ENCODE measurements around the gene RAVER1. TPM values are rescaled to one million over a fixed set of nuclear protein-coding genes. Genes with fewer than 3 reads are reported as not detected.

Gene RAVER1
- total and polyA plus RNA-seq, 9 of the 15 experiments (the other 6 are each of a cell fraction or from before 2014, with no cell fraction given) = 0.06 to 113 (median 7.0) TPM

GRCh38 chr19:10288662-10289166 lies 44.6 kb downstream of the RAVER1 start (continued):
- TF ChIP-seq NFIX (CRISPR knock-in tag; IDR thresholded peaks at IDR 0.05; ENCODE audit: low read depth) (no peak), HSF4 (CRISPR knock-in tag; IDR thresholded peaks at IDR 0.05; ENCODE audit: borderline replicate concordance) (no peak), HMBOX1 (IDR thresholded peaks at IDR 0.05) (0 out of 2 replicates have a peak, but pooled peaks have one; percentile 2), RBBP5 (IDR thresholded peaks at IDR 0.05; ENCODE audit: borderline replicate concordance, insufficient read depth, low read length, poor library complexity, severe bottlenecking) (peak; percentile 63), CREB1 (IDR thresholded peaks at IDR 0.05) (no peak), CREB1 (CRISPR knock-in tag; IDR thresholded peaks at IDR 0.05) (no peak), ZMIZ1 (IDR thresholded peaks at IDR 0.05; ENCODE audit: low read depth in 2 of 2, low read length in 2 of 2) (no peak), RBM34 (IDR thresholded peaks at IDR 0.05; ENCODE audit: borderline replicate concordance, insufficient read depth, low read length) (no peak), SMARCB1 (IDR thresholded peaks at IDR 0.05; ENCODE audit: insufficient read length, low read depth) (no peak), TAF15 (IDR thresholded peaks at IDR 0.05; ENCODE audit: low read depth, low read length) (no peak), TCF7L2 (IDR thresholded peaks at IDR 0.05; ENCODE audit: low read depth, low read length) (no peak), POLR2G (IDR thresholded peaks at IDR 0.05; ENCODE audit: low read depth, low read length) (no peak), RUNX1 (IDR thresholded peaks at IDR 0.05; ENCODE audit: low read depth) (no peak), HOMEZ (CRISPR knock-in tag; IDR thresholded peaks at IDR 0.05) (no peak), KLF16 (IDR thresholded peaks at IDR 0.05) (no peak), TBP (optimal IDR thresholded peaks at IDR 0.05; ENCODE audit: low read depth, low read length) (no peak), ELF2 (CRISPR knock-in tag; IDR thresholded peaks at IDR 0.05) (no peak), MCM5 (IDR thresholded peaks at IDR 0.05; ENCODE audit: low read depth) (no peak), ZNF184 (CRISPR knock-in tag; IDR thresholded peaks at IDR 0.05) (no peak), TAL1 (IDR thresholded peaks at IDR 0.05) (no peak), BRCA1 (IDR thresholded peaks at IDR 0.05) (no peak), BRCA1 (CRISPR knock-in tag; IDR thresholded peaks at IDR 0.05) (no peak), MEF2D (tag; conservative IDR thresholded peaks at IDR 0.05; ENCODE audit: low read depth) (no peak), SMAD2 (IDR thresholded peaks at IDR 0.05; ENCODE audit: low read depth, low read length) (no peak), MXD1 (CRISPR knock-in tag; IDR thresholded peaks at IDR 0.05; ENCODE audit: borderline replicate concordance, poor library complexity, severe bottlenecking) (no peak)

Measured in K562 (cell line).